HG02759 (cell line): ENCODE results near the gene FNBP1.
"Not testable (repeated sequence)": the region's sequence is repeated elsewhere in the genome, so short reads cannot be mapped to it uniquely, and the experiment has no call there.

Source experiments
- ATAC-seq: cut with Tn5 transposase; IDR thresholded peaks from one replicate; pipeline ENCODE4 v1.9.1; 2021; ENCODE audit warnings: mild to moderate bottlenecking, moderate library complexity; ENCODE audit not compliant: unreplicated experiment

Gene FNBP1

GRCh38 chr9:129995409-129996160 is 47.4 kb downstream of the FNBP1 start:
- ATAC-seq, result no peak

- no peak for ATAC-seq
Measured at GRCh38 chr9:129994882-129995281, 48.1 kb downstream of the FNBP1 start.

- ATAC-seq, result not testable (repeated sequence)
Measured at GRCh38 chr9:129991139-129991538, 51.9 kb downstream of the FNBP1 start.

GRCh38 chr9:129990269-129991010 is 52.5 kb downstream of the FNBP1 start:
- no peak for ATAC-seq

- ATAC-seq, result no peak
Measured at GRCh38 chr9:129989740-129990139, 53.2 kb downstream of the FNBP1 start.

GRCh38 chr9:129989362-129989708 is 53.7 kb downstream of the FNBP1 start:
- no peak for ATAC-seq

- ATAC-seq, result peak; percentile 50
Measured at GRCh38 chr9:129988607-129989361, 54.2 kb downstream of the FNBP1 start.

GRCh38 chr9:129987941-129988340 is 55.0 kb downstream of the FNBP1 start:
- no peak for ATAC-seq

GRCh38 chr9:129987047-129987446 is 55.9 kb downstream of the FNBP1 start:
- ATAC-seq, result no peak

- not testable (repeated sequence) for ATAC-seq
Measured at GRCh38 chr9:129984589-129984988, 58.4 kb downstream of the FNBP1 start.

- ATAC-seq, result no peak
Measured at GRCh38 chr9:129983891-129984290, 59.1 kb downstream of the FNBP1 start.

- no peak for ATAC-seq
Measured at GRCh38 chr9:129981180-129981907, 61.6 kb downstream of the FNBP1 start.

GRCh38 chr9:129980224-129980623 is 62.8 kb downstream of the FNBP1 start:
- not testable (repeated sequence) for ATAC-seq

- ATAC-seq, result no peak
Measured at GRCh38 chr9:129979071-129979745, 63.8 kb downstream of the FNBP1 start.

- no peak for ATAC-seq
Measured at GRCh38 chr9:129972816-129973215, 70.2 kb downstream of the FNBP1 start.

- ATAC-seq, result no peak
Measured at GRCh38 chr9:129968690-129969485, 74.1 kb downstream of the FNBP1 start.

- ATAC-seq, result no peak
Measured at GRCh38 chr9:129964901-129965734, 77.9 kb downstream of the FNBP1 start.

GRCh38 chr9:129962889-129963703 is 79.9 kb downstream of the FNBP1 start:
- peak; percentile 81 for ATAC-seq
